Bronchial epithelial cell (primary cell): ENCODE results near the gene TIMP3. TPM values are rescaled to one million over a fixed set of nuclear protein-coding genes. Genes with fewer than 3 reads are reported as not detected.

ENCODE experiments used
- DNase-seq: peaks from one replicate; pipeline ENCODE4 v3.0.0-alpha.2; 2010; ENCODE audit warnings: low read depth
- FAIRE-seq: peaks from 2 replicates; lab custom pipeline; 2011; peaks lifted over from hg19 to GRCh38; lab: Jason Lieb, UNC
- H3K27me3 ChIP-seq: 2 replicates; pipeline ENCODE4 v1.5.1; 2011; ENCODE audit warnings: low read length; ENCODE audit not compliant: control insufficient read depth, insufficient read depth
- H3K36me3 ChIP-seq: 2 replicates; pipeline ENCODE4 v1.5.1; 2011; ENCODE audit warnings: low read length; ENCODE audit not compliant: control insufficient read depth, insufficient read depth
- H3K4me3 ChIP-seq: 2 replicates; pipeline ENCODE4 v1.5.1; 2011; ENCODE audit warnings: mild to moderate bottlenecking, low read depth, low read length, control low read depth
- total RNA-seq: library from RNA; depleted of rRNA; stranded (reverse); fragments of >200 nt; gene quantifications from 2 replicates; pipeline ENCODE4 v1.2.1, GENCODE V29; 2014
- TF ChIP-seq, protein P1 (sequence below): IDR thresholded peaks from 2 replicates; pipeline ENCODE4 v1.5.1; 2011; ENCODE audit warnings: mild to moderate bottlenecking, moderate library complexity, low read length, control low read depth, inconsistent platforms; ENCODE audit not compliant: insufficient read depth, severe bottlenecking

The TIMP3 gene
- total RNA-seq, 1 donor from 2014 or later: 71.1 TPM

DNA sequence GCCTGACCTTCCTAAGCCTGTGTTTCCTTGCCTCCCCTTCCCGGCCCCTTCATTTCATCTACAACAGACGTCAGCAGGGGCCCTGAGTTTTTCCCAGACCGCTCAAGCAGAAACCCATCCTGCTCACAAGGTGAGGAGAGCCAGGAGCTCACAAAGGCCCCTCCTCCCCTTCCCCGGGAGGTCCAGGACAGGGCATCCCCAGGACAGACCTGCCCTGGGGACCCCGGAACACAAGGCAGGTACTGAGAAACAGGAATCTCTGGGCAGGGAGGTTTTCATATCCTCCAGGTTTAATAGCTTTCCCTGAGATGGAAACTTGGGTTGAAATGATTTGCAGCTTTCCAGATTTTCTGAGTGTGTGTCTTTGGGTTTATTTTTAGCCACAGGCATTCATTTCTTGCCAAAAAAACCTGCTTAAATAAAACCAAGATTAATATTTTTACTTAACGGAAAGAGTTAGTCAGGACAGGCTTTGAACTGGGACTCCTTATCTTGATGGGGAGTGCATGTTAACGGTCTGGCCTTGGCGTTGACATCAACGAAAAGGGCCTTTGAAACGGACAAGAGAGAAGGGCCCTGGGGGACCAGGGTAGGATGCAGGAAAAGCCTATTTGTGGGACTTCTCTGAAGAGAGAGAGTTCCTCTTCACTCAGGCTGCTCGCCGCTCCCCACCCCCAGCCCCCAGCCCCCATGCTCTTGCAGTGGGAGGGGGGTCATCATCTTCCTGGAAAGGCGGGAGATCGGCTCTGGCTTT is 38.5 kb downstream of the TIMP3 start:
- Histone ChIP-seq H3K27me3 (no peaks in the 10 kb centered on the region), H3K4me3 (no peak overlapping the region), H3K36me3 (peaks cover 2% of the 10 kb centered on the region)
- FAIRE-seq (no peak), DNase-seq (no peak)
- TF ChIP-seq, protein P1, sequence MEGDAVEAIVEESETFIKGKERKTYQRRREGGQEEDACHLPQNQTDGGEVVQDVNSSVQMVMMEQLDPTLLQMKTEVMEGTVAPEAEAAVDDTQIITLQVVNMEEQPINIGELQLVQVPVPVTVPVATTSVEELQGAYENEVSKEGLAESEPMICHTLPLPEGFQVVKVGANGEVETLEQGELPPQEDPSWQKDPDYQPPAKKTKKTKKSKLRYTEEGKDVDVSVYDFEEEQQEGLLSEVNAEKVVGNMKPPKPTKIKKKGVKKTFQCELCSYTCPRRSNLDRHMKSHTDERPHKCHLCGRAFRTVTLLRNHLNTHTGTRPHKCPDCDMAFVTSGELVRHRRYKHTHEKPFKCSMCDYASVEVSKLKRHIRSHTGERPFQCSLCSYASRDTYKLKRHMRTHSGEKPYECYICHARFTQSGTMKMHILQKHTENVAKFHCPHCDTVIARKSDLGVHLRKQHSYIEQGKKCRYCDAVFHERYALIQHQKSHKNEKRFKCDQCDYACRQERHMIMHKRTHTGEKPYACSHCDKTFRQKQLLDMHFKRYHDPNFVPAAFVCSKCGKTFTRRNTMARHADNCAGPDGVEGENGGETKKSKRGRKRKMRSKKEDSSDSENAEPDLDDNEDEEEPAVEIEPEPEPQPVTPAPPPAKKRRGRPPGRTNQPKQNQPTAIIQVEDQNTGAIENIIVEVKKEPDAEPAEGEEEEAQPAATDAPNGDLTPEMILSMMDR: no peak

DNA sequence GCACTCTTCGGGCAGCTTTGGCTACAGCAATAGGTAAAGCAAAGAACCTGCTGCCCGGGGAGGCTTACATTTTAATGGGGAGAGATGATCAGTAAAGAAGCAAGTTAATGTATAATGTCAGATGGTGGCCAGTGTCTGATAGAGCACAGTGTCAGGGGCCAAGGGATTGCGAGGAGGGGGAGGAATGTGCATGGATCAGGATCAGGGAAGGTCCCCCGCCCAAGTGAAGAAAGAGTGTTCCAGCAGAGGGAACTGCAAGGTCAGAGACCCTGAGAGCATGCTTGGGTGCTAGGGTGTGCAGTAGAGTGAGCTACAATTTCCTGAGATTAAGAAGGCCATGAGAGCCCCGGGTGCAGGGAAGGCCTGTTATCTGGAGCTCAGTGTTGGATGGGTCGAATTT is 39.7 kb downstream of the TIMP3 start:
- Histone ChIP-seq H3K27me3 (no peaks in the 10 kb centered on the region), H3K36me3 (peaks cover 2% of the 10 kb centered on the region), H3K4me3 (no peak overlapping the region)
- DNase-seq (no peak), FAIRE-seq (no peak)
- TF ChIP-seq, protein P1: no peak

DNA sequence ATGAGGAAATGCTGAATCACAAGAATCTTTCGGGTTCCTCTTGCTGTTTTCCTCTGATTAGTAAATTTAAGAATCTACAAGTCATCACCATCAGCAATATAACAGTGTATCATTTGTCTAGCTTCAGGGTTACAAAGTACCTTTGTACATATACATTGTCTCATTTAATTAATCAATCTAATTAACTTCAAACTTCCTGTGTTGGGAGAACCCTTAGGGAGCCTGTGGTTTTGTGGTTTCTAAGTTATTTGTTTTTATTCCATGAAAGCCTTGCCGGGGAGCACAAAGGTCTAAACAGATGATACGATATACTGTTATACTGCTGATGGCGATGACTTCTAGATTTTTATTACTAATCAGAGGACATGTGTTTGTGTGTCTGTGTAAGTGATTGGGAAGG is 41.0 kb downstream of the TIMP3 start:
- TF ChIP-seq, protein P1: no peak
- no peaks in the 10 kb centered on the region for H3K27me3 ChIP-seq
- H3K4me3 ChIP-seq: no peak overlapping the region
- peaks cover 1% of the 10 kb centered on the region for H3K36me3 ChIP-seq
- FAIRE-seq (no peak), DNase-seq (no peak)

DNA sequence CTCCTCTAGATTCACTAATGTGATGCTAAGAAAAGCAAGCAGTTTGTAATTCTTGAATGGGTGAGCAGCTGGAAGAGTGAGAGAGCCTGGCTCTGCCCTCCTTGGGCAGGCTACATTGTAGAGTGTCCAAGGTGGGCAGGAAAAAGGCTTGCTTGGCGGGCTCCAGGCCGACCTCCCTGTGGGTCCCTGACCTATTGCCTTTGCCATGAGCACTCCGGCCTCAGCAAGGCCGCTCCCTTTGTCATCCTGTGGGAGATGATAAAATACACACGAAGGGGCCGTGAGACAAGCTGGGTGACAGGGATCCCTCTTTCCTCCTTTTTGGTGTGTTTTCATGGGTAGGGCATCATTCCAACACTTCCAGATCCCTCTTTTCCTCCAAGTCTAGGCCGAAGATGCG is 41.8 kb downstream of the TIMP3 start:
- DNase-seq (no peak), FAIRE-seq (no peak)
- no peaks in the 10 kb centered on the region for H3K36me3 ChIP-seq
- TF ChIP-seq, protein P1: no peak
- H3K4me3 ChIP-seq: no peak overlapping the region
- no peaks in the 10 kb centered on the region for H3K27me3 ChIP-seq

DNA sequence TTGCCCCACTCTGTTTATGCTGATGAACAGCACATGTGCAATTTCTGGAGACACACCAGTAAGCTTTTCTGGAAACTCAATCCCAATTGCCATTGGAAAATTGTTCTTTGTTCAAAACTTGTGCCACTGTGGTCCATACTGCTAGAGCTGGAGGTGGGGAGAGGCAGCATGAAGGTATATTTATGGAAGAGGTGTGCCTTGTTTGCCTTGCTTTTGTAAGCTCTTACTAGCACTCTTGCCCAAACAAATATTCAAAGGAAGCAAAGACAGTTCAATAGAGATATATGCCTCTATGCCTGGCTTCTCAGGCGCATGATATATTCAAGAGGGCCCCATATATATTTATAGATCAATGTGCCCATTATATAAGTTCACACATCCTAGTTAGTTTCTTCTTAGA is 42.7 kb downstream of the TIMP3 start:
- TF ChIP-seq, protein P1: no peak
- DNase-seq (no peak), FAIRE-seq (no peak)
- peaks cover 3% of the 10 kb centered on the region for H3K36me3 ChIP-seq
- no peak overlapping the region for H3K4me3 ChIP-seq
- H3K27me3 ChIP-seq: no peaks in the 10 kb centered on the region
